Prostate gland (tissue), 2 donors: ENCODE measurements around the gene KLHL36. TPM values are rescaled to one million over a fixed set of nuclear protein-coding genes. Genes with fewer than 3 reads are reported as not detected.
"Not testable (repeated sequence)": the region's sequence is repeated elsewhere in the genome, so short reads cannot be mapped to it uniquely, and the experiment has no call there.

Source experiments
- DNase-seq: peaks from one replicate; pipeline ENCODE4 v3.0.0-alpha.2; 2019; ENCODE audit warnings: low spot score
- H3K27ac ChIP-seq, 2 donors: fragments of 200-600 bp; sonication (generic); 2 replicates each; pipeline ENCODE4 v1.5.1; 2017 to 2019
- H3K27me3 ChIP-seq: fragments of 200-600 bp; sonication (generic); replicated peaks from 2 replicates; pipeline ENCODE4 v1.5.1; 2019; ENCODE audit not compliant: insufficient read depth
- H3K36me3 ChIP-seq, 2 donors: fragments of 200-600 bp; sonication (generic); 1 replicate in 1 of 2; 2 replicates in 1 of 2; pipeline versions ENCODE4 v1.5.1 to v1.8.1; 2017 to 2019
- H3K4me1 ChIP-seq: fragments of 200-600 bp; sonication (generic); replicated peaks from 2 replicates; pipeline ENCODE4 v1.5.1; 2019
- H3K4me3 ChIP-seq, 2 donors: fragments of 200-600 bp; sonication (generic); 2 replicates each; pipeline ENCODE4 v1.5.1; 2017 to 2019
- H3K9me3 ChIP-seq: fragments of 200-600 bp; sonication (generic); 2 replicates; pipeline ENCODE4 v1.5.1; 2017
- CTCF ChIP-seq, 4 experiments: fragments of 200-600 bp in 2 of 4; fragments of 450-650 bp in 2 of 4; sonication (generic) in 2 of 4; IDR thresholded peaks; 1 replicate in 3 of 4; 2 replicates in 1 of 4; pipeline ENCODE4 v1.5.1; 2016 to 2019; ENCODE audit warnings: antibody characterized with exemption in 4 of 4, mild to moderate bottlenecking in 2 of 4, moderate library complexity in 2 of 4
- POLR2A ChIP-seq: fragments of 450-650 bp; IDR thresholded peaks from one replicate; pipeline ENCODE4 v1.6.1; 2016; ENCODE audit warnings: antibody characterized with exemption, mild to moderate bottlenecking
- POLR2AphosphoS5 ChIP-seq: sonication (generic); formaldehyde crosslinking; IDR thresholded peaks from one replicate; pipeline ENCODE4 v1.6.1; 2017; ENCODE audit warnings: antibody characterized with exemption
- WGBS: methylation state at CpG from one replicate; pipeline ENCODE4 v1.1.5; 2018; 5-methylcytosine and 5-hydroxymethylcytosine counted together
- intact Hi-C: fragments of 100-400 bp; cut with DNase I; formaldehyde crosslinking; loops from one replicate; pipeline ENCODE4 v1.14.2; 2022
- total RNA-seq, 2 donors: library from RNA; depleted of rRNA; stranded (reverse); fragments of >200 nt; gene quantifications; one replicate each; pipeline ENCODE4 v1.1.0, GENCODE V29; 2016

Gene KLHL36
- total RNA-seq, 2 donors from 2014 or later = 57.1 to 106 TPM

GRCh38 chr16:84690088-84690819 lies 41.9 kb downstream of the KLHL36 start:
- intact Hi-C loops = no loop called here
- TF ChIP-seq POLR2AphosphoS5 = no peak
- no peak for TF ChIP-seq POLR2A
- TF ChIP-seq CTCF (IDR thresholded peaks at IDR 0.05) = no peak
- 88% methylated on average over 6 of the region's 6 CpGs for WGBS

GRCh38 chr16:84692451-84693214 lies 44.3 kb downstream of the KLHL36 start:
- no peak for TF ChIP-seq POLR2A
- no peak for TF ChIP-seq CTCF (IDR thresholded peaks at IDR 0.05)
- TF ChIP-seq POLR2AphosphoS5 = no peak
- Histone ChIP-seq H3K36me3 (no peaks in the 10 kb centered on the region), H3K4me1 (no peaks in the 10 kb centered on the region), H3K27ac (no peak overlapping the region), H3K4me3 (no peak overlapping the region), H3K27me3 (no peaks in the 10 kb centered on the region), H3K9me3 (no peaks in the 10 kb centered on the region)
- intact Hi-C loops = no loop called here
- no peak for DNase-seq
- WGBS = 74% methylated on average over 6 of the region's 6 CpGs

More at GRCh38 chr16:84690088-84690819, 41.9 kb downstream of the KLHL36 start:
- Histone ChIP-seq H3K4me3 (no peak overlapping the region), H3K4me1 (no peaks in the 10 kb centered on the region), H3K9me3 (no peaks in the 10 kb centered on the region), H3K27me3 (no peaks in the 10 kb centered on the region), H3K27ac (no peak overlapping the region), H3K36me3 (no peaks in the 10 kb centered on the region)
- no peak for DNase-seq

GRCh38 chr16:84693869-84694268 lies 45.6 kb downstream of the KLHL36 start:
- H3K4me3 ChIP-seq, DNase-seq, H3K36me3 ChIP-seq, H3K27ac ChIP-seq, H3K9me3 ChIP-seq, H3K27me3 ChIP-seq, H3K4me1 ChIP-seq, intact Hi-C loops: not testable (repeated sequence)
- 93% methylated on average over 10 of the region's 10 CpGs for WGBS

- Histone ChIP-seq H3K9me3 (no peaks in the 10 kb centered on the region), H3K4me3 (no peak overlapping the region), H3K36me3 (no peaks in the 10 kb centered on the region), H3K27me3 (no peaks in the 10 kb centered on the region), H3K27ac (no peak overlapping the region), H3K4me1 (peaks cover 5% of the 10 kb centered on the region)
- intact Hi-C loops = no loop called here
- no peak for TF ChIP-seq POLR2A
- 95% methylated on average over 2 of the region's 2 CpGs for WGBS
- DNase-seq = no peak
Measured at GRCh38 chr16:84694980-84695379, 46.7 kb downstream of the KLHL36 start.

GRCh38 chr16:84699147-84699711 lies 50.9 kb downstream of the KLHL36 start:
- H3K9me3 ChIP-seq = no peaks in the 10 kb centered on the region
- no peaks in the 10 kb centered on the region for H3K36me3 ChIP-seq
- peaks cover 8% of the 10 kb centered on the region for H3K4me1 ChIP-seq
- WGBS = 21% methylated on average over 29 of the region's 29 CpGs
- H3K4me3 ChIP-seq = peak overlapping the region; percentile 98 to 99
- TF ChIP-seq POLR2A = no peak
- H3K27ac ChIP-seq = peak overlapping the region in 1 of 2 donors; percentile 83
- H3K27me3 ChIP-seq = no peaks in the 10 kb centered on the region
- intact Hi-C loops = no loop called here
- no peak for DNase-seq

GRCh38 chr16:84699712-84700445 lies 51.6 kb downstream of the KLHL36 start, which contains the start of gene USP10:
TSS of gene USP10 (plus strand) at chr16:84700000. CDS start at chr16:84700091, 91 bp downstream.
- 0% methylated on average over 15 of the region's 97 CpGs for WGBS
- intact Hi-C loops = no loop called here
- Histone ChIP-seq H3K4me3 (peak within 1 kb of the TSS; percentile 98 to 99), H3K4me1 (peaks cover 8% of the 10 kb centered on the region), H3K27me3 (no peaks in the 10 kb centered on the region), H3K36me3 (no peaks in the 10 kb centered on the region), H3K27ac (peak within 1 kb of the TSS; percentile 83 to 87), H3K9me3 (no peaks in the 10 kb centered on the region)
- peak; percentile 68 for DNase-seq
- TF ChIP-seq POLR2A = peak; percentile 48
- no peak for TF ChIP-seq POLR2AphosphoS5
- TF ChIP-seq CTCF (IDR thresholded peaks at IDR 0.05) = peak in 1 of 4 experiments; percentile 14
